HL-60 (cell line): ENCODE measurements around the gene CD7.
A peak's percentile ranks its signal among the peaks of the same experiment; 100 is the strongest.

Experiments used
- DNase-seq, 2 experiments: peaks; one replicate each; pipeline ENCODE4 v3.0.0-alpha.2; 2010 to 2020; ENCODE audit warnings: low read depth in 1 of 2, low spot score in 1 of 2
- H3K27ac ChIP-seq: fragments of 250-450 bp; sonication (Bioruptor Pico); replicated peaks from 2 replicates; pipeline ENCODE4 v1.5.1; 2020; ENCODE audit warnings: mild to moderate bottlenecking, moderate library complexity
- H3K27me3 ChIP-seq: fragments of 250-450 bp; sonication (Bioruptor Pico); 2 replicates; pipeline ENCODE4 v1.5.1; 2021; ENCODE audit warnings: mild to moderate bottlenecking, moderate library complexity; ENCODE audit not compliant: insufficient read depth, poor library complexity, severe bottlenecking
- H3K4me3 ChIP-seq: replicated peaks from 2 replicates; pipeline ENCODE4 v1.5.1; 2011; ENCODE audit warnings: mild to moderate bottlenecking, control low read depth, low read length; ENCODE audit not compliant: insufficient read depth
- GABPA ChIP-seq: IDR thresholded peaks from 2 replicates; pipeline ENCODE4 v1.6.1; 2012; ENCODE audit warnings: low read depth
- POLR2AphosphoS5 ChIP-seq: IDR thresholded peaks from 2 replicates; pipeline ENCODE4 v1.6.1; 2012; ENCODE audit warnings: low read depth
- SPI1 ChIP-seq: IDR thresholded peaks from 2 replicates; pipeline ENCODE4 v1.6.1; 2012; ENCODE audit warnings: low read depth, mild to moderate bottlenecking, borderline replicate concordance
- TF ChIP-seq, protein P1 (sequence below): IDR thresholded peaks from one replicate; pipeline ENCODE4 v1.5.1; 2011; ENCODE audit warnings: low read length, control low read depth, inconsistent platforms; ENCODE audit not compliant: insufficient read depth
- TF ChIP-seq, protein P2 (sequence below): IDR thresholded peaks from 2 replicates; pipeline ENCODE4 v1.6.1; 2012; ENCODE audit warnings: low read depth; ENCODE audit not compliant: insufficient replicate concordance

Gene CD7

DNA sequence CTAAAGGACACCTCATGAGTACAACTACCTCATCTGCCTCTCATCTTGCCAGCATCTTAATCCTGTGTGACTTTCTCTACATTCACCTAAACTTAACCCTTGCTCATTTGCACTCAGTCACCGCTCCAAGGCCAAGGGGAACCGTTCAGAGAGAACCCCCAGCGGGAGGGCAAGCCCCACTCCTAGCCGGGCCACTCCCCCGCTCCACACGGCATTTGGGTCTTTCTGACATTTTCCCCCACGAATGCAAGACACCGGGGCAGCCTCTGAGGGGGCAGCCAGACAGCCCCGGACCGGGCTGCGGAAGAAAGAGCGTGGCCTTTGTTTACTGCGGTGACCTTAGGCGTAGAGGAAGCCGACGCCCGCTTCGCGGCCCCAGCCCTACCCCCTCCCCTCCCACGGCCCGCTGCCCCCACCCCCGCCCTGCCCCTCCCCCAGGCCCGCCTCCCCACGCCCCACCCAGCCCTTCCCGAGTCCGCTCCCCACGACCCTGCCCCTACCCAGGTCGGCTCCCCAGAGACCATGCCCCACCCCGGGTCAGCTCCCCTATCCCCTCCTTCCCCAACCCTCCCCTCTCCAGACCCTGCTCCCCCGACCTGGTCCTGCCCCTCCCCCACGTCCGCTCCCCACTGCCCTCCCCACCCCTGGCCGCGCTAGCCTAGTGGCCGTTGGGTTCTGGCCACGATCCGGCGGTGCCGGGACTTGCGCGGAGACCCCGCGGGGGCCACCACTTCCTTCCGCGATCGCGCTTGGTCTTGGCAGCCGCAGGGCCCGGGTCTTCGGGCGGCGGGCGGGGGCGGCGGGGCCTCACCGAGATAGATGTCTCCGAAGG lies 44.7 kb downstream of the CD7 start:
- DNase-seq: peak; percentile 20 to 76
- TF ChIP-seq SPI1: no peak
- TF ChIP-seq, protein P1, sequence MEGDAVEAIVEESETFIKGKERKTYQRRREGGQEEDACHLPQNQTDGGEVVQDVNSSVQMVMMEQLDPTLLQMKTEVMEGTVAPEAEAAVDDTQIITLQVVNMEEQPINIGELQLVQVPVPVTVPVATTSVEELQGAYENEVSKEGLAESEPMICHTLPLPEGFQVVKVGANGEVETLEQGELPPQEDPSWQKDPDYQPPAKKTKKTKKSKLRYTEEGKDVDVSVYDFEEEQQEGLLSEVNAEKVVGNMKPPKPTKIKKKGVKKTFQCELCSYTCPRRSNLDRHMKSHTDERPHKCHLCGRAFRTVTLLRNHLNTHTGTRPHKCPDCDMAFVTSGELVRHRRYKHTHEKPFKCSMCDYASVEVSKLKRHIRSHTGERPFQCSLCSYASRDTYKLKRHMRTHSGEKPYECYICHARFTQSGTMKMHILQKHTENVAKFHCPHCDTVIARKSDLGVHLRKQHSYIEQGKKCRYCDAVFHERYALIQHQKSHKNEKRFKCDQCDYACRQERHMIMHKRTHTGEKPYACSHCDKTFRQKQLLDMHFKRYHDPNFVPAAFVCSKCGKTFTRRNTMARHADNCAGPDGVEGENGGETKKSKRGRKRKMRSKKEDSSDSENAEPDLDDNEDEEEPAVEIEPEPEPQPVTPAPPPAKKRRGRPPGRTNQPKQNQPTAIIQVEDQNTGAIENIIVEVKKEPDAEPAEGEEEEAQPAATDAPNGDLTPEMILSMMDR: no peak
- Histone ChIP-seq H3K27ac (peak overlapping the region; percentile 99), H3K27me3 (no peaks in the 10 kb centered on the region), H3K4me3 (peak overlapping the region; percentile 82)

DNA sequence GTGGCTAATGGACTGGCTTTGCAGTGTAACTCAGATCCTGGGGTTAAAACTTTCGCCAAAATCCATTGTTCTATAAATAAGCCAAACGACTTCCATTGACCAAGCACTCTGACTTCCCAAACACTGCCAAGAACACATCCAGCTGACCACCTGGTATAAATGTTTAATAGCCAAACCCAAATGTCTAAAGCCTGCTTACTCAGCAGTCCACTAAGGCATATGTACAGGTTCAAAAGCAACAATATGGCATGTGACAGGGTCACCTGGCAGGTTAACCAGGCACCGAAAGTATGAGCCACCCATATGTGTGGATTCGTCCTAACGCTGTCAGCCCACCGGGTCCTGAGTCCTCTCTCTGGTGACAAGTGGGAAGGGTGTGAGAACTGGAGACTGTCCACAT lies 46.0 kb downstream of the CD7 start:
- Histone ChIP-seq H3K27ac (no peak overlapping the region), H3K4me3 (no peak overlapping the region), H3K27me3 (no peaks in the 10 kb centered on the region)
- DNase-seq: no peak
- no peak for TF ChIP-seq SPI1
- TF ChIP-seq POLR2AphosphoS5: no peak
- TF ChIP-seq, protein P1: no peak
- TF ChIP-seq, protein P2, sequence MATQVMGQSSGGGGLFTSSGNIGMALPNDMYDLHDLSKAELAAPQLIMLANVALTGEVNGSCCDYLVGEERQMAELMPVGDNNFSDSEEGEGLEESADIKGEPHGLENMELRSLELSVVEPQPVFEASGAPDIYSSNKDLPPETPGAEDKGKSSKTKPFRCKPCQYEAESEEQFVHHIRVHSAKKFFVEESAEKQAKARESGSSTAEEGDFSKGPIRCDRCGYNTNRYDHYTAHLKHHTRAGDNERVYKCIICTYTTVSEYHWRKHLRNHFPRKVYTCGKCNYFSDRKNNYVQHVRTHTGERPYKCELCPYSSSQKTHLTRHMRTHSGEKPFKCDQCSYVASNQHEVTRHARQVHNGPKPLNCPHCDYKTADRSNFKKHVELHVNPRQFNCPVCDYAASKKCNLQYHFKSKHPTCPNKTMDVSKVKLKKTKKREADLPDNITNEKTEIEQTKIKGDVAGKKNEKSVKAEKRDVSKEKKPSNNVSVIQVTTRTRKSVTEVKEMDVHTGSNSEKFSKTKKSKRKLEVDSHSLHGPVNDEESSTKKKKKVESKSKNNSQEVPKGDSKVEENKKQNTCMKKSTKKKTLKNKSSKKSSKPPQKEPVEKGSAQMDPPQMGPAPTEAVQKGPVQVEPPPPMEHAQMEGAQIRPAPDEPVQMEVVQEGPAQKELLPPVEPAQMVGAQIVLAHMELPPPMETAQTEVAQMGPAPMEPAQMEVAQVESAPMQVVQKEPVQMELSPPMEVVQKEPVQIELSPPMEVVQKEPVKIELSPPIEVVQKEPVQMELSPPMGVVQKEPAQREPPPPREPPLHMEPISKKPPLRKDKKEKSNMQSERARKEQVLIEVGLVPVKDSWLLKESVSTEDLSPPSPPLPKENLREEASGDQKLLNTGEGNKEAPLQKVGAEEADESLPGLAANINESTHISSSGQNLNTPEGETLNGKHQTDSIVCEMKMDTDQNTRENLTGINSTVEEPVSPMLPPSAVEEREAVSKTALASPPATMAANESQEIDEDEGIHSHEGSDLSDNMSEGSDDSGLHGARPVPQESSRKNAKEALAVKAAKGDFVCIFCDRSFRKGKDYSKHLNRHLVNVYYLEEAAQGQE: no peak
- TF ChIP-seq GABPA: no peak

DNA sequence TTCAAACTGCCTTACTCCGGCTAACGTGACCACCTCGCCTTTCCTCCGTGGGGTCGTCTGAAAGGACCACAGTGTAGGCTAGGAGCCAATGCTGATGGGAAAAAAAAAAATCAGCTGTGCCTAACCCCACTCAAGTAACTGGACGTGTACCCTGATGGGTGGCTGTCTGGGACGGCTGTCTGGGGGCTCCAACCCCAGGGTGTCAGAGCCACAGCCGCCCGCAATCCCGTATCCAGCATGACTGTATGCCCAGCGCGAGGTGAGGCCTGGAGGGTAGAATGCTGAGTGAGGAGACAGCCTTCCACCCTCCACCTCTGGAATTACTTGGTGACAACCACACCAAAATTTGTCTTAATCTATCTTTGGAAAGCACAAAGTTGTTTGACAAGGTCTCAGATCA lies 46.8 kb downstream of the CD7 start:
- H3K27ac ChIP-seq: no peak overlapping the region
- DNase-seq: no peak
- TF ChIP-seq, protein P1: no peak
- TF ChIP-seq, protein P2: no peak
- no peak for TF ChIP-seq SPI1
- TF ChIP-seq POLR2AphosphoS5: no peak
- no peak for TF ChIP-seq GABPA
- no peak overlapping the region for H3K4me3 ChIP-seq
- no peaks in the 10 kb centered on the region for H3K27me3 ChIP-seq
